ACHN (cell line): ENCODE data around the gene COL18A1.

Experiments
- DNase-seq: peaks from one replicate; pipeline ENCODE4 v3.0.0-alpha.2; 2015
- in situ Hi-C: cut with HindIII; loops from 2 replicates; pipeline ENCODE4 v1.10.0; 2017; ENCODE audit warnings: low sequenced_read_pairs, low pct_ligation_motif_present, low pct_unique_long_range_greater_than_20kb

Gene COL18A1

DNA sequence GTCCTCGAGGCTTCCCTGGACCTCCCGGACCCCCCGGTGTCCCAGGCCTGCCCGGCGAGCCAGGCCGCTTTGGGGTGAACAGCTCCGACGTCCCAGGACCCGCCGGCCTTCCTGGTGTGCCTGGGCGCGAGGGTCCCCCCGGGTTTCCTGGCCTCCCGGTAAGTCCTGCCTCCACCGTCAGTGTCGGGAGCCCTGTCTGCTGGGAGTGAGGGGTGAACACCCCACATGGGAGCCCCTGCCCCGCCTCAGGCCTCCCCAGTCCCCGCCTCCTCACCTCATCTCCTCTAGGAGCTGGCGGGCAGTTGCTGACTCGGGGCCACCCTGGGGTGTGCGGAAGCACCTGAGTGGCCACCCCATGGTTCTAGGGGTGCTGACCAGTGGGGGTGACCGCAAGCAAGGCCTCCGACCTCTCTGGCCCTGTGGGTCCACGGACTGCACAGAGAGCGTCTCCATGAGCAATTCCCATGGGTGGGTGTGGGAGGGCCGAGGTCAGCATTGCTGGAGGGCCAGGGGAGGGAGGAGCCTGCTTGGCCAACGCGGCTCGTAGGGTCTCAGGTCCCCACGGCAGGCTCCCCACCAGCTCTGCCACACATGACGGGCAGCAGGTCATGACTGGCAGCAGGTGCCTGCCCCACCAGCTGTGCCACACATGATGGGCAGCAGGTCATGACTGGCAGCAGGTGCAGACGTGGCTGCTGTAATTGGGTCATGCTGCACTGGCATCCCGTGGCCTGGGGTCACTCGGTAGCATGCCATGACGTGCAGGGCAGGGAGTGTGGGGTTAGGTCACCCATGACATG lies 75.9 kb downstream of the COL18A1 start:
- no peak for DNase-seq
- in situ Hi-C loops = no loop called here

DNA sequence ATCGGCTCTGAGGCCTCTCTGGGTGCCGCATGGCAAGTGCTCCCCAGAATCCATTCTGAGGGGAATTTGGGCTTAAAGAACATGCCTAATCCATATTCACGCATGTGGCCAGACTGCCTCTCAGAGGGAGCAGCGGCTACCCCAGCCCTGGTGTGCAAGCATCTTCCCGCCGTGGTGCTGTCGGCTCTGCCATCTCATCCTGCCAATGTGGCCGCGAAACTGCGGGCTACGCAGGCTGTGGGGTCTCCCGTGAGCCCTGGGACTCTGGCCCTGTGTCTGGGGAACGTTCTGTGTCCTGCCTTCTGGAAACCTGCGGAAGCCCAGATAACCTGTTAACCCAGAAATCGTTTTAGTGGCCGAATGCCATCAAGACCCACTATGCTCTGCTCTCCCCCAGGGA lies 76.6 kb downstream of the COL18A1 start:
- DNase-seq = no peak
- in situ Hi-C loops = no loop called here

DNA sequence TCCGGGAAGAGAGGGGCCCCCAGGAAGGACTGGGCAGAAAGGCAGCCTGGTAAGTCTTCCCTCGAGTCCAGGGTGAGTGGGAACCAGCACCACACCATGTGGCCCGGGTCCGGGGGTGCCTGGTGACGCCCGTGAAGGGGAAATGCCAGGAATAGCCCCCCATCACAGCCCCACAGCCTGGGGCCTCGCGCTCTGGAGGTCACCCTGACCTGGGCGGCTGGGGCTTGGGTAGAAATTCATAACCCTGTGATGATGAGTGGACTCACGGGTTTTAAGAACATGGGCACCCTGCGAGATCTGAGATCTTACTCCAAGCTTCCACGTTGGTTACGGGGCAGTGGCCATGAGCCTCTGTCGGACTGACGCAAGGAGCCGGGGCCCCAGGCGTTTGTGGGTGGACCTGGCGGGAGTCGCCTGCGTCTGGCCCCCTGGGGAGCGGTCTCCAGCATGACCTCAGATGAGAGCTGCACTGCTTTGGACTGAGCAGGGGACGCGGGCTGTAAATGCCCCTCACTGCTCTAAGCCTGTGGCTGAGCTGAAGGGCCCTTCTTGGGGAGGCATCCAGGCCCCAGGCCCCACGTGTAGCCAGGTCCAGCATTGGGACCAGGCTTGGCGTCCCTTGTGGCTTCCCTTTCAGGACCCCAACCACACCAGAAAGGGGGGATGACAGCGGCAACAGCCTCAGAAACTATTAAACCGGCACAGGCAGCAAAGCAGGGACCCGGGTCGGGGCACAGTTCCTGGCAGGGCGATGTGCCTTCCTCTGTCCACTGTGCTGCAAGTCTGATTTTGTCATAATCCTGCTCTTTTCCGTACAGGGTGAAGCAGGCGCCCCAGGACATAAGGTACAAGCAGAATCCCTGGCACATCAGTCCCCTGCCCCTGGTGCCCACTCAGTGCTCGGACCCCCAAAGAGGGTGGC lies 77.3 kb downstream of the COL18A1 start:
- in situ Hi-C loops = no loop called here
- DNase-seq = no peak

DNA sequence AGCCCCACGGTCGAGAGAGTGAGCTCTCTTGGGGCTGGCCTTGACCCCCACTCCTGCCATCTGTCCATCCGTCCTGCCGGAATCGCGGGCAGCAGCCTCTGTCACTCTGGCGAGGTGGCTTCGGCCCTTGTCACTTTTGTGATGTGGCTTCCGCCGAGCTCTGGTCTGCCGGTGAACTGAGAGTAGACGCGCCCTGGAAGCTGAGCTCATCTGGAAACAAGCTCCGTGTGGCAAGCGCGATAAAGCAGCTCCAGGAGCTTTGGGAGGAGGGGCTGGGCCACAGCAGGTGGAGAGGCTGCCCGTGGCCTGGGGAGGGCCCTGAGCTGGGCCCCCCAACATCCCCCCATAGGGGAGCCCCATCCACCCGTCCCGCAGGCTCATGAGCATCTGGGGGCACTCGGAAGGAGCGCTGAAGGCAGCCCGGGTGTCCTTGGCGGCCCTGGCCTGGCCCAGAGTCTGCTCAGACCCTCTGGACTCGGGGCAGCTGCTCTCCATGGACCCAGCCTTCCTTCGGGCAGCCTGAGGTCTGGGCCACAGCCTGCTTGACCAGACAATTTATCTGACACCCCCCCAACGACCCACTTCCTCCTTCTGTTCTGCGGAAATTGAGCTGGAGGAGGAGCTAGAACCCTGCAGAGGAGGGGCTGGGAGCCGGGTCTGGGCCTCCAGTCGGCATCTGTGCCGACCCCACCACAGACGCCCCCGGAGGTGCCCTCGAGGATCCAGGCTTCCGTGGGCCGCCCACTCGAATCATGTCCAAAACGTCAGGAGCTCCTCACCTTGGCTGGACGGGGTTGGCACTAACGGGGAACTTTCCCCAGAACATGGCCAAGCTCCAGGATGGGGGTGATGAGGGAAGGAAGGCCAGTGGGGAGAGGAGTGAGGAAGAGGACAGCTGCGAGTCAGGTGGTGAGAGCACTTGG lies 78.2 kb downstream of the COL18A1 start:
- in situ Hi-C loops = no loop called here
- DNase-seq = no peak

DNA sequence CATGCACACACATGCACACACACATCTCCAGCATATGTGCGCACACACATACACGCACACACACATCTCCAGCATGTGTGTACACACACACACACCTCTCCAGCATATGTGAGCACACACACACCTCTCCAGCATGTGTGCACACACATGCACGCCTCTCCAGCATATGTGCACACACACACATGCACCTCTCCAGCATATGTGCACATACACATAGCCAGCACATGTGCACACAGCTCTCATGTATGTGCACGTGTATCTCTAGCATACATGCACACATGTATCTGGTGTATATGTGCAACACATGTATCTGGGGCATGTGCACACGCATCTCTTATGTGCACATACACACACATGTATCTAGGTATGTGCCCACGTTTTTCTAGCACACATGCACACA lies 79.4 kb downstream of the COL18A1 start:
- DNase-seq = no peak
- in situ Hi-C loops = no loop called here

DNA sequence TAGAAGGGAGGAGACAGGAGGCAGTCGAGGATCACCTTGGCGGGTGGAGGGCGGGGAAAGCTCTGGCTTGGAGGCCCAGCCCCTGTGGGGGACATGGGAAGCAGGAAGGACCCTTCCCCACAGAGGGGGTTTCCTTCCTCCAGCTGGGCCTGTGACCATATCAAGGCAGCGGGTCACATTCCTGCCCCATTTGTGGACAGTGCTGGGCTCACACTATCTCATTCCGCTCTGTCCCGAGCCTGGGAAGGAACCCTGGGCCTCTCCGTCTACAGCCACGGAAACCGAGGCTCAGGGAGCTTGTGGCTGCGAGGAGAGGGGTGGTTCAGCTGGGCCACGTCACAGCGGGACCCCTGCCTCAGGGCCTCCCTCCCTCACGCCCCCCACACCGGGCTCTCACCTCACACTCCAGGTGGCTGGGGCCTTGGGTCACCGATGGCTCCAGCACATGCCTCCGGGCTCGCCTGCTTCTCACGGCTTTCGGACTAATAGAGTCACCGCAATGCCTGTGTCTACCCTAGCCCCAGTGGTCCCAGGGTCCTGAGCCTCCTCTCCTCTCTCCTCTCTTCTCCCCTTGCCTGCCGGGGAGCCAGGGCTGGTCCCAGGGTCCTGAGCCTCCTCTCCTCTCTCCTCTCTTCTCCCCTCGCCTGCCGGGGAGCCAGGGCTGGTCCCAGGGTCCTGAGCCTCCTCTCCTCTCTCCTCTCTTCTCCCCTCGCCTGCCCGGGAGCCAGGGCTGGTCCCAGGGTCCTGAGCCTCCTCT lies 80.9 kb downstream of the COL18A1 start:
- no peak for DNase-seq
- in situ Hi-C loops = no loop called here

DNA sequence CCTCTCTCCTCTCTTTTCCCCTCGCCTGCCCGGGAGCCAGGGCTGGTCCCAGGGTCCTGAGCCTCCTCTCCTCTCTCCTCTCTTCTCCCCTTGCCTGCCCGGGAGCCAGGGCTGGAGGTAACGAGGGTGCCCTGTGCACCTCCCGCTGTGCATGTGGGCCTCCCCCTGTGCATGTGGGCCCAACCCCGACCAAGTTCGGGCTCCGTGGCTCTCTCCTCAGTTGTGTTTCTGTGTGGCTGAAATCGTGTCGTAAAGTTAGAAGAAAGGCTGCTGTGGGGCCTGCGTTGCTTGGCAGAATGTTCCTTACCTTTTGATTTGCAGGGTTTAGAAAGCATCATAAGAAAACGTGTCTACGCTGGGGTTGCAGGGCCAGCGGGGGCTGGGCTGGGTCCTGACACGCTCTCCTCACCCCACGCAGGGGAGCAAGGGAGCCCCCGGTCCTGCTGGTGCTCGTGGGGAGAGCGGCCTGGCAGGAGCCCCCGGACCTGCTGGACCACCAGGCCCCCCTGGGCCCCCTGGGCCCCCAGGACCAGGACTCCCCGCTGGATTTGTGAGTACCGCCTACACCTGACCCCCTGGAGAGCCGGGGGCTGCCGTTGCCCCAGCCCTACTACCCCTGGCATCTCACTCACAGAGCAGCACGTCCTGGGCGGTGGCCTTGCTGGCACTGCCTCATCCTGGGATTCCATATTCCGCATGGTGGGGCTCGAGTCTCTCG lies 81.6 kb downstream of the COL18A1 start:
- no peak for DNase-seq
- in situ Hi-C loops = no loop called here

DNA sequence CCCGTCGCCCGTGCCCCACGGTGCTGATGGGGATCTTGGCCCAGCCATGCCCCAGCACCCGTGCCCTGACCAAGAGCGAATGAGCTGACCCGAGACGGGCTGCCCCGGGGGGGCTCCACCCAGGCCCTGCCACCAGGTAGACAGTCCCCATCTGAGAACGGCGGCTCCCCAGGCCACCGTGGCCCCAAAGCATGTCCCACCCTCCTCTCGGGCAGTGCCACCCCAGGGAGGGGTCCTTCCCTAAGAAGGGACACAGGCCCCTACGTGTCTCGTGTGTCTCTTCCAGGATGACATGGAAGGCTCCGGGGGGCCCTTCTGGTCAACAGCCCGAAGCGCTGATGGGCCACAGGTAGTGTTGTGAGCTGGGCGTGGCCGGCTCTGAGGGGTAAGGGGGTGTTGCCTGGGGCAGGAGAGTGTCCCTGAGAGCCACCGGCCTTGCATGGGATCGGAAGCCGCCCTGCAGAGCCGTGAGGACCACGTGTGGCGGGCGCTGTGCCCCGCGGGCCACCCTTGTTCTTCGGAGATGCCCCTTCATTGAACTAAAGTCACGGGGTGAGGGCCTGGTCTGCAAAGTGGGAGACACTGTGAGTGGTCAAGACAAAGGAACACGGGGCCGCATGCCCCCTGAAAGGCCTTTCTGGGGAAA lies 82.3 kb downstream of the COL18A1 start:
- DNase-seq = no peak
- in situ Hi-C loops = no loop called here

DNA sequence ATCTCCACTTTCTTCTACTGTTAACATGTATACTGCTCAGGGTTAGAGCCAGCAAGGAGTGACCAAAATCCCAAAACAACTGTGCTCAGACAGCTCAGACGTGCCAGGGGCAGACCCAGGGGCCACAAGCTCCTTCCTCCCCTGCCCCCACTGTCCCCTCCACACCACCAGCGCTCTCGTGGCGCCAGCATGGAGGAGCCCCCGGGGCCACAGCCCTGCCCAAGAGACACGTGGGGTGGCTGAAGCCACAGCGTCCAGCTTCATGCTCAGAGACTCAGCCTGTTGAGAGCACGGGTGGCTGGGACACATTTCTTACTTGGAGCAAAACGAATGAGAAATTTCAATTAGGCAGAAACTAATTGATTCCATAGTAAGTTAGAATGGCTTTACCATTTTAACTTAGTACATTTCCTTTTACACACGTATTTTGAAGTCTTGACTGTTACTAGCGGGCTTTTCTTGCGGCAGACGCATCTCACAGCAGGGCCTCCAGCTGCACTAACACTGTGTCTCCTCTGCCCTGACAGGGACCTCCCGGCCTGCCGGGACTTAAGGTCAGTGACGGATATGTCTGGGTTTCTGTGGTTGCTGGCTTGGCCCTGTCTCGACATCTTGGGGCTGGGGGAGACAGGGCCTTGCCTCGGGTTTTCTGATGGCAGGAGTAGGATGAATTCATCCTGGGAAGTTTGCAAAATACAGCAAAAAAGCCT lies 83.1 kb downstream of the COL18A1 start:
- DNase-seq = no peak
- in situ Hi-C loops = no loop called here

DNA sequence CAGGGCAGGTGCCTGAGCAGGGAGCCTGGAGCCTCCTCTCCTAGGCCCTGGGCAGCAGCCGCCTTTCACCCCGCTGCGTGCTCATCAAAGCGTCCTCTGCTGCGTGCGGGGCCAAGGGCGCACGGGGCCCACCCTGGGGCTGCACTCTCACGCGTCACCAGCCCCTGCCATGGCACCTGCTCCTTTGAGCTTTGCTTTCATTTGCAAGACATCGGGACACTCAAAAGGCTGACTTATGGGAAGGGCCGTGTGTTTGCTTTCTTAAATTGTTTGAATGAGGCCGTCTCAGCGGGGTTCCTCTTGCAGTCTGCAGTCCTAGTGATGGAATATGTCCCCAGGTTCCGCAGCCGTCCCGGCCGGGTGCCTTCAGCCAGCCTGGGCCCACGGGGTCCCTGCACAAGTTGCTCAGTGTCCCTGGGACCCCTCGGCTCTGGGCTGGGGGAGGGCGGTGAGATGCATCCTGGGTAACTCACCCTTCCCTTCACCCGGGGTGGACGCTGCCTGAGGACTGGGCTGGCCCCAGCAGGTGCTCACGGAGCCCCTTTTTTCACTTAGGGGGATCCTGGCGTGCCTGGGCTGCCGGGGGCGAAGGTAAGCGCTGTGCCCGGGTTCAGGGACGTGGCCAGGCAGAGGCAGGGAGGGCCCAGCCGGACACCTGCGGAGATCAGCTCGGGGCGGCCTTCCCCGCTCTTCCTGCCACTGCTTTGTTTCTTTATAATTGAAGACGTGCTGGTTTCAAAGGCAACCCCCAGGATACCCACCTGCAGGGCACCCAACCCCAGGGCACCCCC lies 84.2 kb downstream of the COL18A1 start:
- no peak for DNase-seq

DNA sequence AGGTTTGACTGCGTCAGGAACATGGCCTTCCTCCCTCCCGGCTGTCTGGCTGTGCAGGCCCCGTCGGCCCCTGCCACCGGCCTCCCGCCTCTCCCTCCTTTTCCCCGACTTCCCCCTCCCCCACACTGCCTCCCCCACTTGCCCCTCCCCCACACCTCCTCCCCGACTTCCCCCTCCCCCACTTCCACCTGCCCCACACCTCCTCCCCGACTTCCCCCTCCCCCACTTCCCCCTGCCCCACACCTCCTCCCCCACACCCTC lies 84.7 kb downstream of the COL18A1 start:
- in situ Hi-C loops = no loop called here
- no peak for DNase-seq

More for the DNA sequence above, 84.2 kb downstream of the COL18A1 start:
- in situ Hi-C loops = no loop called here

DNA sequence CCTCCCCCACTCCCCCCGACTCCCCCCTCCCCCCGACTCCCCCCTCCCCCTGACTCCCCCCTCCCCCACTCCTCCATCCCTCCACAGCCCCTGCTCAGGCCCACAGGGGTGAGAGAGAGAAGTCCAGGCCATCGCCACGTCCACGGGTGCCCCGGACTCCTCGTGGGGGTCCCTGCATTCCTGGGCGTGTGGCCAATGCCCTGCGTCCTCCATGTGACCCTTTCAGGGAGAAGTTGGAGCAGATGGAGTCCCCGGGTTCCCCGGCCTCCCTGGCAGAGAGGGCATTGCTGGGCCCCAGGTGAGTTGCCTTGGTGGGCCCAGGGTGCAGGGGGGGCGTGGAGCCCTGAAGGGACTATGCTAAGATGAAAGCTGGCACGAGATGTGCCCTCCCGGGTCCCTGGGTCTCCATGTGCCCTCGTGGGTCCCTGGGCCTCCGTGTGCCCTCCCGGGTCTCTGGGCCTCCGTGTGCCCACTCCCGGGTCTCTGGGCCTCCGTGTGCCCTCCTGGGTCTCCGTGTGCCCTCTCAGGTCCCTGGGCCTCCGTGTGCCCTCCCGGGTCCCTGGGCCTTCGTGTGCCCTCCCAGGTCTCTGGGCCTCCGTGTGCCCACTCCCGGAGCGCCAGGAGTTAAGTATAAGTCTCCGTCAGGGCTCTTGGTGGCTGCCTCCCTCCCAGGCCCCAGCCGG lies 85.2 kb downstream of the COL18A1 start:
- DNase-seq = no peak
- in situ Hi-C loops = no loop called here

DNA sequence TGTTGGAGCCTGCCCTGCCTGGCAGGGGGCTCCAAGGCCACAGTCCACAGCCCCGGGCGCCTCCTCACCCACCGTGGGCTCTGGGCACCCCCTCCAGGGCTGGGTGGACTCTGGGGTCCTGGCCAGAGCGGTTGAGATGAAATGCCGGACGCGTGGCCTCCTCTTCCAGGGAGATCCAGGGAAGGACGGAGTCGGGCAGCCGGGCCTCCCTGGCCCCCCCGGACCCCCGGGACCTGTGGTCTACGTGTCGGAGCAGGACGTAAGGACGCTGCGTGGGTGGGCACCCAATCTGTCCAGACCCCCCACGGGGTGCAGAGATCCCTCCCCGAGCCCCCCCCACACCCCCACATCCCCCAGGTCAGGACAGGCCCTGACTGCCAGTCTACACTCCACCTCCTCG lies 86.1 kb downstream of the COL18A1 start:
- DNase-seq = no peak
- in situ Hi-C loops = no loop called here

DNA sequence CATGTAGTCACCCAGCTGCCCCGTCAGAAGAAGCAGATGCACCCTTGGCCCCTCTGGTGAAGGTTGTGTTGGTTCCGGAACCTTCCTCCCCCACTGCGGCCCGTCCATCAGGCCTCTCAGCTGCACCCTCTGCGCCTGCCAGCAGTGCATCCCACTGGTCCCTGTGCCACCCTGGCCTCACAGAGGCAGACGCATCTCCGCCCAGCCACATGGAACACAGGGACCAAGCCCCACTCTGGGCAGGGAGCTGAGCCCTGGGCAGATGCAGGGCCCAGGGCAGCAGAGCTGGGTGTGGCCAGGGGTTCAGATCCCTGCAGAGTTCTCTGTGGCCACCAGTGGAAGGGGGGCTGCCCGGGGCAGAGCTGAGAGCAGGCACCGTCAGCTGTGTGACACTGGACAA lies 86.7 kb downstream of the COL18A1 start:
- DNase-seq = no peak

DNA sequence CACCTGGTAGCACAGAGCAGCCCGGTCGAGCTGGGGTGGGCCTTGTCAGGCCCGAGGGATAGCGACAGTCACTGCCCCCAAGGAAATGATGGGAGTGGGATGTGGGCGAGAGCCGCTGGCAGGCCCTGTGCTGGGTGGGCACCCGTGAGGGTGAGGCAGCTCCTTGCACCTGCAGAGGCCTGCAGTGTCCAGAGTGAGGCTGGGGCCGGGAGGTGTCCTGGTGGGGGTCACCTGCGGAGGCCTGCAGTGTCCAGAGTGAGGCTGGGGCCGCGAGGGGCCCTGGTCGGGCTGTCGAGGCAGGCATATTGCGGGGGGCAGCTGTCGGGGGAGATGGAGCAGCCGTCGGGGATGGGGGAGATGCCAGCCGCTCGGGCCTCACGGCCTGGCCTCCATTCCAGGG lies 87.8 kb downstream of the COL18A1 start:
- DNase-seq = no peak
- in situ Hi-C loops = no loop called here

More for the DNA sequence above, 86.7 kb downstream of the COL18A1 start:
- in situ Hi-C loops = no loop called here
